Loucy (cell line): ENCODE results near the gene PRKCQ.

Experiments used
- CTCF ChIP-seq: fragments of 200-600 bp; sonication (generic); conservative IDR thresholded peaks from 2 replicates; pipeline ENCODE4 v1.5.1; 2014; ENCODE audit warnings: mild to moderate bottlenecking, antibody characterized with exemption, low read length
- EZH2phosphoT487 ChIP-seq: fragments of 200-600 bp; IDR thresholded peaks from 2 replicates; pipeline ENCODE4 v1.6.1; 2018; ENCODE audit warnings: antibody characterized with exemption, mild to moderate bottlenecking, moderate library complexity, borderline replicate concordance

- TF ChIP-seq CTCF (no peak), EZH2phosphoT487 (no peak)
Measured at GRCh38 chr10:6404127-6405072, 175.7 kb downstream of the PRKCQ start.
